T-helper 2 cell treated with Interferon-gamma antibody and Interleukin-4, amounts not matched to agents 100 ng/mL and 5 ng/mL, for 36 hours (primary cell): ENCODE measurements around the gene SYNC. TPM values are rescaled to one million over a fixed set of nuclear protein-coding genes. Genes with fewer than 3 reads are reported as not detected.

Experiments used
- intact Hi-C: fragments of 100-400 bp; cut with micrococcal nuclease; formaldehyde crosslinking; loops from one replicate; pipeline ENCODE4 v1.15.1; 2023
- total RNA-seq: library from RNA; stranded (reverse); gene quantifications from 2 replicates; pipeline ENCODE4 v1.2.3, GENCODE V29; 2022

The SYNC gene
- total RNA-seq: not detected in 2 replicates

DNA sequence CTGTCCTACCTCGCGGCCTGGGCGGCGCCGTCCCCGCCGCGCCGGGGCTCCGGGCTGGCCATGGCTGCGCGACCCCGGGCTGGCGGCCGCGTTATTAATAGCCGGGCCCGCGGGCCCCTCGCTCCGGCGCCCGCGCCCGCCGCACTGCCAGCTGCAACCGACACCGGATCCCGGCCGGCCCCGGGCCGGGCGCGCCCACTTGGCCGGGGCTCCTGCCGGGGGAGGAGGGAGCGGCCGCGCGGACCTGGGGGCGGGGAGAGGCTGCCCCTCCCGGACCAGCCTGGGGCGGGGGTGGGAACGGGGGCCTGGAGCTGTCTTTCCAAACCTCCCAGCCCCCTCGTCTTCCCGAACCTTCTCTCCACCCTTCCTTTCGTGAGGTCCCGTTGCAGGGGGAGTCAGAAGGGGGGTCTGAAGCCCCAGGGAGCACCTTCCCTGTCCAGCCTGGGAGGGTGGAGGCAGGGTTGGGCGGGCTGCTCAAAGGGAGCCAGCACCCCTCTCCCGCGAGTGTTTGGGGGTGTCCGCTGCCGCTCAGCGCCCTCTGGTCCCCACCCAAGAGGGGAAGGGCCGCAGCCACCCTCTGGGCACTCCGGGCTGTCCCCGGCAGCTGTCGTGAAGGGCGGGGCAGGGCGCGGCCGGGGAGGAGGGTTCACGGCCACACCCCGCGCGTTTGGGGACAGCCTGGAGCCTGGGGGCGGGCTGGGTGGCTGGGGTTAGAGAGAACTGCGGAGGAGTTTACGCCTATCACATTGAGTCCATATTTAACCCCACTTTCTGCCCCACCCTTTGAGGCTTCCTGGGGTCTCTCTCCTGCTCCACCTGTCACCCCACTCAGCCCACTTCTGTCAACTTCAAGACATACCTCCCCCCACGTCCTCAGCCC lies at the start of gene SYNC:
Gene SYNC (minus strand): TSS at position 172 of the 880 bp plus-strand sequence. CDS start 110 bp downstream, at position 62.
- intact Hi-C loops: no loop called here

DNA sequence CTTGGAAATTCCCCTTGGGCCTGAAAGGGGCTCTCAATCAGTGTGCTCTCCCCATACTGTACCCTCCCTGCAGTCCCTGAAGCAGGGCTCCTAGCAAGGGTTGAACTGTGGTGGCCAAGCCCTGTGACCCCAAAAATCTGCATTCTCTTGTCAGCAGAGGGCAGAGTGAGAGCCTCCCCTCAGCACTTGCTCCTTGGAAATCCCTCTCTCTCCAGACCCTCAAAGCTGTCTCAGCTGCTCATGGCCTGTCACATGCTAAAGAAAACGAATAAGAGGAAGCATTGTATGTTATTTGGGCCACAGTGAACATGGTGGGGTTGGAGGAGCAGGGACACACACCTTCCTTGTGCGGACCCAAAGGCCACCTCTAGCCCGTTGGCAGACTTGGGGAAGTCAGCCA lies 47.2 kb upstream of the SYNC start:
- intact Hi-C loops: loop anchor here (5.0 kb wide), 1 partner anchor 37 kb away; no protein-coding TSS in a partner anchor

DNA sequence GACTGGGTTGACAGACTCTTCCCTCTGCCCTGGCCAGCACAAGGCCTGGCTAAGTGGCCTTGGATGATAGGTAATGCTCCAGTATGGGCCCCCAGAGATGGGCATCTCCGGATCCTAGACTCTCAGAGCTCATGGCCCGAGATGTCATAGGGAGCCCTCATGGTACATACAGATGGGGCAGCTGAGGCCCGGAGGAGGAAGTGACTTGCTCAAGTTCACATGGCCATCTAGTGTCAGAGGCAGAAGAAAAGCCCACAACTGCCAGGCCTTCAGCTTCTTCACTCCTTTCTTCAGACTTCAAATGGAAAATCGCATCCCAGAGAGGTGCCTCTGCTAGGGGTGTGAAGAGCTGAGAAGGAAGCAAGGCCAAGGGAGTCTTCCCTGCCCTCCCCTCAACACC lies 46.8 kb upstream of the SYNC start:
- intact Hi-C loops: no loop called here

DNA sequence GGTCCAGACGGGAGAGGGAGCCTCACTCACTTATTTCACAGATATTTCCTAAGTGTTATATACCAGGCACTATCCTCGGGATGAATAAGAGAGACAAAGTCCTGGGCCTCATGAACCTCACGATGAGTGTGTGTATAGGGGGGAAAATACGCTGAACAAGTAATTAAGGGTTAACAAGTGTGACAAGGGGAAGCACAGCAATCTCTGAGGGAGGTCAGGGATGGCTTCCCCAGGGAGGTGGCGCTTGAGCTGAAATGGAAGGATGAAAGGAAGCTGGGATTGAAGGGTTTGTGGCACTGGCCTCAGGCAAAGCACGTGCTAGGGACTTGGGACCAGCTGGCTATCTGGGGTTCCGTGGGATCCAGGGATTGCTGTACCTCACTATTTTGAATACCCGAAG lies 46.4 kb upstream of the SYNC start:
- intact Hi-C loops: no loop called here

DNA sequence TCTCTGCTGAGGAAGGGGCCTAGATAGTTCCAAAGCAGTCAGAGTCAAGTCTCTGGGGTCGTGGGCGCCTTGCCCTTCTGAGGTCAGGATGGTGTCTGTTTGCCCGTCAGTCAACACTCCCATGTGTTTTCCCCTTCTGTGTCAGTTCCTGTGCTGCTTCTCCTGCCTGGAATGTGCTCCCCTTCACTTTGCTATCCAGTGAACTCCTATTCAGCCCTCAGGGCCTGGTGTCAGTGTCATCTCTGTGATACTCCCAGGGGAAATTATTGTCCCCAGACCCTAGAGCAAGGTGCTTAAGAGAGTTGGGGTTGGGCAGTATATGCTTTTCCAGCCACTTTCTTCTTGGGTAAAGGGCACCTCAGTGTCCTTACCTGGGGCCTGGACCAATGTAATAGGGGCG lies 45.8 kb upstream of the SYNC start:
- intact Hi-C loops: no loop called here

DNA sequence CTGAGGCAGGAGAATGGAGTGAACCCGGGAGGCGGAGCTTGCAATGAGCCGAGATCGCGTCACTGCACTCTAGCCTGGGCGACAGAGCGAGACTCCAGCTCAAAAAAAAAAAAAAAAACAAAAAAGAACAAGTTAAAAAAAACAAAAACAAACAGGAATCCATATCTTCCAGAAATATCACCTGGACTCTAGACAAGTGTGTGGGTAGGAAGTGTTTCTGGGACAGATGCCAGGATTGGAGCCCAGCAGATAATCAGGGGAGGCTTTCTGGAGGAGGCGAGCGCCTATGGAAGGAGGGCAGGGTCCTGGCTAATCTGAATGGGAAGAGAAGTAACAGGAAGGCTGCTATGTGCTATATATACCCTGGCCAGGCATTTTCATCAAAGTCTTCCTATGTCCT lies 43.6 kb upstream of the SYNC start:
- intact Hi-C loops: no loop called here

DNA sequence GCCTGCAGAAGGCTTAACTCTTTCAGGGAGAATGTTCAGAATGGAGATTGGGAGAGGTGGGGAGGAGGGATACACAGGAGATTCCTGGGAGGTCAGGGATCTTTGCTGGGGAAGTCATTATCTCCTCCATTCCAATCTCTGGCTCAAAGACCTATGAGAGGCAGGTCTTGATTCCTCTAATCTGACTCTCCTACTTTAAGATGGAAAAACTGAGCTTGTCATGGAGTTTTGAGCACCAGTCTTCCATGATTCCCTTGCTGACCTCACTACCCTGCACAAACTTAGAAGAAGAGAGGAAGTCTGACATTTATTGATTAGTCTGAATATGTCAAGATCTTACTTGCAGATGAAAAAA lies 41.5 kb upstream of the SYNC start:
- intact Hi-C loops: no loop called here

DNA sequence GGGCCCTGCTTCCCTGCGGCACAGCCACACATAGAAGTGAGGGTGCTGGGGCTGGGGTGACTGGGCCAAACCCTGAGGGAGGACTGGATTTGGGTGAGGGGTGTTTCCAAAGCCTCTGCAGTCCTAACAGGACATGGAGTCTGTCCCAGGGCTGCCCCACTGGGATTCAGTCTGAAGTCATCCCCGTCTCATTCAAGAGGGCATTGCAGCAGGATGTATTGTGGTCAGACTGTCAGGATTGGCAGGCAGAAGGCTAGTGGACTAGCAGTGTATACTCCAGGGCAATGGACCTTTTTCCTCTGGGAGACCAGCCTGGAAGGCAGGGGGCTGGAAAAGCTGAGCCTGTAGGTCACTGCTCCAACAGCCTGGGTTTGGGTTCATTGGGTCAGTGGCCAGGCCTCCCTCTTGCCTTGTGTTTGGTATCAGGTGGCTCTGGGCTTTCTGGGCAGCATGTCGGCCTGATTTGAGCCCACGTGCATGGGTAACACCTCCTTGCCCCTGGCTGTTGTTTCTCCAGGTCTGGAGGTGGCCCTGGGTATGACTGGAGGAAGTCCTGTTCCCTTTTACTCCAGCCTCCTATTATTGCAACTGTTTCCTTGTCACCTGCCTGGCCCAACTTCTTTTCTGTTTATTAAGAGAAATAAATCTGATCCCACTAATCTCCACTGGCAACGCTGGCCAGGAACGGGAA lies 41.0 kb upstream of the SYNC start:
- intact Hi-C loops: no loop called here

DNA sequence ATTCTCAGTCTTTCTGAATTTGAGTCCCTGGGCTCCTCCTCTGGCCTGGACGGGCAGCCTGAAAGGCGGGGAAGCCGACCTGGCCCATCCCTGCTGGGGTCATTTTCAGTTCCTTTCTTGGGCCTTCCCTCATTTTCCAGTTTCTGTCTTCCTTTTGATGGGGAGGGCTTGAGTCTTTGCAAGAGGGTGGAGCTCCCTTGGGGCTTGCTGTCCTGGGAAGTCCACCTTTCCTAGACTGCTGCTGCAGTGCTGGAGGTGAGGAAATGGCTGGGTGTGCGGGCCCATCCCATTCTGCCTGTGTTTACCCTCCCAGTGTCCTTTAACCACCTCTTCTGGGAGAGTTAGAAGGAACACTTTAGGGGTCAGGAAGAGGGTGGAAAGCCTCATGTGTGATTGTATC lies 40.4 kb upstream of the SYNC start:
- intact Hi-C loops: no loop called here

DNA sequence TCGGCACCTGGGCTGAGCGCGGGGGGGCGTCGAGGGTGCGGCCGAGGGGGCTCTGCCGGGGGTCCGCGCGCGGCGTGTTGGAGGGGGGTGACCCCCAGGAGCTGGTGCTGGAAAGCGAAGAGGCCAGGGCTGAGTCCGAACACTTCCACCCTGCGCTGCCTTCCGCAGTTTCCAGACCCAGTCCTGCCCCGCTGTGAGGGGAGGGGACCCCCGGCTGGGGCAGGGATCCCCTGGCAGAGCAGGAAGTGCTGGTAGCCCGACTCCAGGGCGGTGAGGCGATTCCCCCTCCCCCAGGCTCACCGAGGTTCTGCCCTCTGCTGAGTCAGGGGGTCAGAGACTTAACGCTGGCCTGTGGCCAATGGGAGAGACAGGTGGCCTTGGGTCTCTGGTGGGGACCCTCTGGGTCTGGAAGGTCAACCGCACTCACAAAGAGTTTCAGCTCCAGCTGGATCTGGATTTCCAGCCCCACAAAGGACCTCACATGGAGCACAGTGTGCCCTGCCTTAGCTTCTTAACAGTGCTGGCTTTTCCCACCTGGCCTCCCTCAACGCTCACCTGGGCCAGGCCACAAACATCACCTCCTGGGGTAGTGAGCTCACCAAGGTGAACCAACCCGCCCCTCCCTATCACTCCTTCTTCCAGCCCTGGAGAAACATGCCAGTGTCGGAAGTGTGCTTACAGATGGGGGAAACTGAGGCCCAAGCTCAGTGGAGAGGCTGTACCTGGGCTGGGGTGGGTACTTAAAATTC lies 39.8 kb upstream of the SYNC start:
- intact Hi-C loops: no loop called here

DNA sequence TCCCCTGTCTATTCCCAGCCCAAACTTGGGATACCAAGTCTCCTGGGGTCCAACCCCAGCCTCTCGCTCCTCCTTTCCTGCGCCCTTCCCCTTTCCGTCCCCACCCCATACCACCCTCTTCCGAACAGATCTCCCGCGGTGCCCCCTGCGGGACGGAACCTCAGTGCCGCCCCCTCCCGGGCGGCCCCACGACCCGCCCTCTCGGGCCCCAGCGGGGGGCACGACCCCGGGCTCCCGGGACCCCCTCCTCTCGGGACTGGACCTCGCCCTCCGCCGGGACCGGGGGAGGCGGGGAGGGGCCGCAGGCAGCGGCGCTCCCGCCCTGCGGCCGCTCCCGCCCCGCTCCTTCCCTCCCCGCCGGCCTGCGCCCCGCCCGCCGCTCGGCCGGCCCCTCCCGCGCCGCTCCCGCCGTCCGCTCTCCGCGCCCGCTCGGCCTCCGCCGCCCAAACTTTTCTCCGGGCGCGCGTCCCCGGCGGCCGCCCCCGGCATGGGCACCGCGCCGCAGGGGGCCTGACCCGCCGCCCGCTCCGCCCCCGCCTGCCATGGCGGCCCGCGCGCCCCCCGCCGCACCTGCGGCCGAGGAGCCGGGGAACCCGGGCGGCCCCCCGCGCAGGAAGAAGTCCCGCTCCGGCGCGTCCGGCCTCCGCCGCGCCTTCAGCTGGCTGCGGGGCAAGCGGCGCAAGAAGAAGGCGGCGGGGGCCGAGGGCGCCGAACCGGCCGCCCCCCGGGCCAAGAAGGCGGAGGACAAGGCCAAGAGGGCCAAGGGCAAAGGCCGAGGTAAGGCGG lies 39.0 kb upstream of the SYNC start:
- intact Hi-C loops: no loop called here

DNA sequence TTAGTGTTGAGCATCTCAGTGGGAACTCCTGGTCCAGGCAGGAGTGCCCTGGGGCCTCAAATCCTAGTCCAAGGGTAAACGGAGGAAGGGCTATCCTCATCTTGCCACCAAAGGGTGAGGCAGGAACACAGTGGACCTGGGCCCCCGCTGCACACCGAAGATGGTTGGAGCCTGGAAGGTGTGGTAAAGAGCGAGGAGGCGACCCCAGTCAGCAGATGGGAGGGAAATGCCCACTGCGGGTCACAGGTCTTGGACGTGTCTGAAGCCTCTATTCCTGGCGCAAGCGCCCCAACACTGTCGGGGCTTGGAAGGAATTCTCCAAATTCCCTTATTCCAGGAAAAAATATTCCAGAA lies 38.5 kb upstream of the SYNC start:
- intact Hi-C loops: no loop called here

DNA sequence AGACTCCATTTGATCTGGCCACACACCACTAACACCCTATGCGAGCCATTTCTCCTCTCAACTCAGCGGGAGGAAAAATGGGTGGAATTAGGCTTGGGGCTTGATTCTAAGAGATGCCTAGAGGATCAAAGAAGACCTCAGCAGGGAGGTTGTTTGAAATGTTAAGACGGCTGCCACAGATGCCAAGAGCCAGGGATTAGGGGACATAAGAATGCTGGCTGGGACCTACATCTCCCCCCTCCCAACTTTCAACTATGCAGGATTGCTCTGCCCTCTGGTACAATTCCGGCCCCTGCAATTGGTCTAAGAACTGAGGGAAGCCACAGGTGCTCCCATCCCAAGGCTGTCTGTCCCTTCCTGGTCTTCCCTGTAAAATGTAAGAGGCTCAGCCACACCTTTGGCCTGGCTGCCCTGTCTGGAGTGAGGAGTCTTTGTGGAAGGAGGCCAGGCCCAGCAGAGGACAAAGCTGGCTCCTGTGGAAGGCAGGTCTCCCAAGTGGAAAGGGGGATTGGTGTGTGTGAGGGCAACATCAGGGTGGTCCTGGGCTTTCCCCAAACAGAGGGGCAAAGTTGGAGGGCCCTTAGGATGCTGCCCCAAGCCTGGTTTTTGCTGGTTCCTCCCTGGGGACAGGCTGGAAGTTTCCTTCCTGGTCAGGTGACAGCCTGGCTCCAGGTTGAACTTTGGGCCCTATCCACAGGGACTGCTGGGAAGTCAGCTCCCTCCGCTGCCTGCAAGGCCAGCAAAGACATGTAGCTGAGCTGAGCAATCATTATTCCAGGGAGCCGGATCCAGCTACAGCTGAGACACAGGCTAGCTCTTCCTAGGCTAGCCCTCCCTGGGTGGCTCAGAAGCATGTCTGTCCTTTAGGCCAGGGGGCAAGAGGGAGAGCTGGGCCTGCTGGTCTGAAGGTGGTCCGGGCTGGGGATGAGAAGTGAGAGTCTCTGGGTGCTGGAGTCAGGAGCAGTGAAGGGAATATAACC lies 34.5 kb upstream of the SYNC start:
- intact Hi-C loops: no loop called here

DNA sequence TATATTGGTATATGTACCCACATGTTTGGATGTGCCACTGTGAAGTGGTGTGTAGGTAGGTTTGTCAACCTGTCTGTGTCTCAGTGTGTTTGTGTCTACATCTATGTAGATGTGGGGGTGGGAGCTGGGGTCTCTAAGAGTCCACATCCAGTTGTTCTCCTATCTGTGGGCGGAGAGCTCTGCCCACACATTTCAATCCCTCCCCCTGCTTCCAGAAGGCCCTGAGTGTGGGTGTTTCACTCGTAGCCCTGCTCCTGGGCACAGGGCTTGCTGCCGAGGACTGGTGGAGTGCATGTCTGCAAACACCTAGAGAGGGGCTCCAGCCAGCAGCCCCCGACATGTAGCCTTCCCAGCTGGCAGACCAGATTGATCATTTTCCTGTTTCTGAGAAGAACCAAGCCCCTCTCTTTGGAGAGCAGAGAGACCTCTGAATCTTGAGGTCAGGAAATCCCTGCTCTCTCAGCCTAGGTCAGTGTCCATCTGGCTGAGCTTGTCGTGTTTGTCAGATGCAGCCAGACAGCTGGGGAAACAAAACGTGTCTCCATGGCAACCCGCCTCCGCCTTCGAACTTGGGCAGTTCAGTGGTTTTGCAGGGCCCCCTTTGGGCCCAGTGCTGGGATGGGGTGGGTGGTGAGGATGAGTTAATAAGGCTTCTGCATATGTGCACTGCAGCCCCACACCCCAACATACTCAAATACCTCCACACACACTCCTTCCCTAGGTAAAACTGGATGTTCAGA lies 31.2 kb upstream of the SYNC start:
- intact Hi-C loops: no loop called here

DNA sequence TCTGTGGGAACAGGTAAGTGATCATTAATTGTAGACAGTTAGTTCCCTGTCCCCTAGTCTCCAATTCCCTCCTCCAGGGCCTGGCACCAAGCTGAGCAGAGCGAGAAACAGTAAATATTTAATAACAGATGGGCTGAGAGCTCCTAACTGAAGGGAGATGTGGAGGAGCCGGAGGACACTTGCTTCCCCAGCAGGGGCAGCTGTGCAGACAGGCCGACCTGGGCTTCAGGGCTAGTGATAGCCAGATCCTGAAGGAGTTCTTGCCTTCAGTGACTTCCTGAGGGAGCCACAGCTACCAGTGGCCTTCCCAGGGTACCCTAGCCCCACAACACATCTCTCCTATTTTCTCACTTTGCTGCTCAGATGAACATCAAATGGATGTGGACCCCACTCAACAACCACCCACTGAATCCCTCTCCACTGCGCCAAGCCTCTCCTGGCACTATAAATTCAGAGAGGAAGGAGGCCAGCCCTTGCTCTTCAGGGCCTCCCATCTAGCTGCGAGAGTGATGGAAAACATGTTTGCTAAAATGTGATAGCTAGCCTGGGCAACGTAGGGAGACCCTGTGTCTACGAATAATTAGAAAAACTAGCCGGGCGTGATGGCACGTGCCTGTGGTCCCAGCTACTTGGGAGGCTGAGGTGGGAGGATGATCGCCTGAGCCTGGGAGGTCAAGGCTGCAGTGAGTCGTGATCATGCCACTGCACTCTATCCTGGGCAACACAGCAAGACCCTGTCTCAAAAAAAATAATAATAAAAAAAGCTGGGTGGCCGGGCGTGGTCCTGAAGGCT lies 26.9 kb upstream of the SYNC start:
- intact Hi-C loops: no loop called here

DNA sequence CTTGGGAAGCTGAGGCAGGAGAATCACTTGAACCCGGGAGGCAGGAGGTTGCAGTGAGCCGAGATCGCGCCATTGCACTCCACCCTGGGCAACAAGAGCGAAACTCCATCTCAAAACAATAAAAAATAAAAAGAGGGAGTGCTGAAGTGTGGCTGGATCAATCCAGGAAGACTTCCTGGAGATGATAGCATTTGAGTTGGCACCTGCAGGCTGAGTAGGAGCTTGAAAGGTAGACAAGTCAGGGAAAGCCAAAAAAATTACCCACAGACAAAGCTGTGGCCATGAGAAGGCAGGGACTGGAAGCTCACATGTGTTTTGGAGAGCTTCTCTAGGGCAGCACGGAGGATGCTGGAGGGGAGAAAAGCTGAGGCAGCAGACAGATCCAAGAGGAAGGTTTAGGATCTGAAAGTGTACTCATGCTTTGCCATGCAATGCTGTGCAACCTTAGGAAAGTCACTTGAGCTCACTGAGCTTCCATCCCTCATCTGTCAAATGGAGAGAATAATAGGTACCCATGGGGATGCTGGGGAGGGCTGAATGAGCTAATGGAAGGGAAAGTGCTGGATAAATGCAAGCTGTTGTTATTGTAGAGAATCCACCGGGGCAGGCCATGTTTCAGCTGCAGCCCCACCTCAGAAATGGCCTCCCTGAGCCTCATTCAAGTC lies 26.0 kb upstream of the SYNC start:
- intact Hi-C loops: no loop called here

DNA sequence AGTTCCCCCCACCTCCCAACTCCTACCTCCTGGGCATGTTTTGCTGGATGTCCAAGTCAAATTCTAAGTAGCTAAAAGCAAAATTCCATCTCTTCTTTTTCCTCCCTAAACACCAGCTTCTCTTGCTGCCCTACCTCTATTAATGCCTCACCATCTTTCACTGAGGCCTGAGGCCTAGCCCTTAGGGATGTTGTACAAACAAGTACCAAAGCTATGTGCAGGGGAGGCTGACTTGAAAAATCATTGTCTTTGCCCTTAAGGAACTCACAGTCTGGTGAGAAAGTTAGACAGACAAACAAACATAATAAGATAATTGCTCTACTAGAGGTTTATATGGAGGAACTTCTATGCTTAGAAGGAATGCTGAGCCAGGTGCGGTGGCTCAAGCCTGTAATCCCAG lies 25.3 kb upstream of the SYNC start:
- intact Hi-C loops: no loop called here

DNA sequence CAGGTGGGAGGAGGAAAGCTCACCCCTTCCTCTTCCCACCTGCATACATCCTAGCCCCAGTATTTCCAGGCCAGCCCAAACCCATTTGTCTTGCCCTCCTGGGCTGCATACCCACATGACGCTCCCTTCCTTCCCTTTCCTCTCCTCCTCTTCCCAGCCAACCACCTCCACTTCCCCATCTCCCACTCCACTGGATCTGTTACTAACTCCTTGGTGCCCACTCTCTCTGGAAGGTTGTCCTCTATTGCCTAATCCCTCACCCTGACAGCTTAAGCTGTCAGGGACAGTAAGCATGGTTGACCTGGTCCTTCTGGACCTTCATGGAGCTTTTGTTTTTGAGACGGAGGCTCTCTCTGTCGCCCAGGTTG lies 23.0 kb upstream of the SYNC start:
- intact Hi-C loops: no loop called here
